SK-N-MC (cell line): Measurements from ENCODE around the gene MEGF8.

Source experiments
- EZH2 ChIP-seq: fragments of 200-600 bp; sonication (generic); IDR thresholded peaks from one replicate; pipeline ENCODE4 v1.6.1; 2017; ENCODE audit warnings: antibody characterized with exemption
- FOXP2 ChIP-seq: optimal IDR thresholded peaks from 2 replicates; pipeline ENCODE3; 2011; ENCODE audit warnings: mild to moderate bottlenecking, moderate library complexity; ENCODE audit not compliant: insufficient read depth; ENCODE audit errors: extremely low read length, control extremely low read depth
- POLR2AphosphoS5 ChIP-seq: IDR thresholded peaks from 2 replicates; pipeline ENCODE4 v1.6.1; 2012; ENCODE audit warnings: mild to moderate bottlenecking, low read depth, low read length, borderline replicate concordance

DNA sequence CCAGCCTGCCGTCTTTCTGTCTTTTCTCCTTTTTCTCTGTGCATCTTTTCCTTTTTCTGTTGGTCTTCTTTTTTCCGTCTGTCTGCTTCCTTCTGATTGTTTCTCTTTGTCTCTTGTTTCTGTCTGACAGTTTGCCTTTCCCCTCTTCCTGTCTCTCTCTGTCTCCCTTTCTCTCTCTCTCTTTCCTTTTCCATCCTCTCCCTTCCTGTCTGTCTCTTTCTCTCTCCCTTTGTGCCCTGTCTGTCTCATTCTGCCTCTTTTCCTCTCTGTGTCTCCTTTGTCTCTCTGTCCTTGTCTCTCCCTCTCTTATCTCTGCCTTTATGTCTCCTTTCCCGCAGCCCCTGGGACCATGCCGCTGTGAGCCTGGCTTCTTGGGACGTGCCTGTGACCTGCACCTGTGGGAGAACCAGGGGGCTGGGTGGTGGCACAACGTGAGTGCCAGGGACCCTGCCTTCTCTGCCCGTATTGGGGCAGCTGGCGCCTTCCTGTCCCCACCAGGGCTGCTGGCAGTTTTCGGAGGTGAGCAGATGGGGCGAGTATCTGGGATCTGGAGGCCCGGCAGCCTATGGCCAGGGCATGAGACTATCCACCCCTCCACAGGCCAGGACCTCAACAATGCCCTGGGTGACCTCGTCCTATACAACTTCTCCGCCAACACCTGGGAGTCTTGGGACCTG, 9.4 kb downstream of the MEGF8 start:
- TF ChIP-seq POLR2AphosphoS5: no peak
- no peak for TF ChIP-seq EZH2
- TF ChIP-seq FOXP2: no peak
